T-helper 17 cell (primary cell): ENCODE measurements around the gene SLC24A4. TPM values are rescaled to one million over a fixed set of nuclear protein-coding genes. Genes with fewer than 3 reads are reported as not detected.

ENCODE experiments used
- ATAC-seq: fragments of 150-1000 bp; cut with Tn5 transposase; 2 replicates; pipeline ENCODE4 v1.10.0; 2021; ENCODE audit warnings: mild to moderate bottlenecking, moderate library complexity
- DNase-seq, 3 donors: peaks; one replicate each; pipeline versions ENCODE4 v3.0.0 to v3.0.0-alpha.2; 2020 to 2021
- H3K9me3 ChIP-seq: one replicate; pipeline ENCODE4 v1.7.0; 2013; ENCODE audit warnings: low read length, mild to moderate bottlenecking; ENCODE audit not compliant: control insufficient read depth, poor library complexity, severe bottlenecking
- H3K27ac Mint-ChIP-seq: one replicate; pipeline ENCODE4 v1.8.0; 2022; ENCODE audit warnings: mild to moderate bottlenecking, moderate library complexity, mixed read lengths
- H3K27me3 Mint-ChIP-seq: one replicate; pipeline ENCODE4 v1.8.0; 2022; ENCODE audit warnings: mixed read lengths
- H3K36me3 Mint-ChIP-seq: one replicate; pipeline ENCODE4 v1.8.0; 2022; ENCODE audit warnings: low read depth, mixed read lengths
- H3K4me1 Mint-ChIP-seq: one replicate; pipeline ENCODE4 v1.8.0; 2022; ENCODE audit warnings: mild to moderate bottlenecking, mixed read lengths
- H3K4me3 Mint-ChIP-seq: one replicate; pipeline ENCODE4 v1.8.0; 2022; ENCODE audit warnings: mild to moderate bottlenecking, moderate library complexity, mixed read lengths
- total RNA-seq, 4 donors: library from RNA in 2 of 4; stranded (reverse) in 2 of 4; gene quantifications; one replicate each; pipeline ENCODE4 v1.2.3 and lab custom pipeline; 2022 to 2026

Gene SLC24A4
- total RNA-seq, 2 donors from 2014 or later: 0.55 to 2.0 TPM

DNA sequence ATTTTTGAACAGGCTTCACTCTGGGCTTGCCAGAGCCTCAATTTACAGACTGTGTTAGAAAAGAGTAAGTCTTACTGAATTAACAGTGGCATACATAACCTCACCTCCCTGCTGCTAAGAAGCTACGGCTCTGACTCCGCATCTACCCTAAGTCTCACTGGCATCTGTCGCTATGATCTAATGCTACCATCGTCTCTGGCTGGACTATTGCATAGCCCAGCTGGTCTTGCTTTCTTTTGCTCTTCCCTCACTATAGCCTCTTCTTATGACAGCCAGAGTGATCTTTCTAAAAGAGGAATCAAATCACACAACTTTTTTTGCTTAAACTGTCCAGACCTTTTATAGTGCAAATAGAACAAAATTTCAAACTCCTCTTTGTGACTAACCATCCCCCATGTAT lies 81.1 kb downstream of the SLC24A4 start:
- no peak overlapping the region for H3K4me3 Mint-ChIP-seq

DNA sequence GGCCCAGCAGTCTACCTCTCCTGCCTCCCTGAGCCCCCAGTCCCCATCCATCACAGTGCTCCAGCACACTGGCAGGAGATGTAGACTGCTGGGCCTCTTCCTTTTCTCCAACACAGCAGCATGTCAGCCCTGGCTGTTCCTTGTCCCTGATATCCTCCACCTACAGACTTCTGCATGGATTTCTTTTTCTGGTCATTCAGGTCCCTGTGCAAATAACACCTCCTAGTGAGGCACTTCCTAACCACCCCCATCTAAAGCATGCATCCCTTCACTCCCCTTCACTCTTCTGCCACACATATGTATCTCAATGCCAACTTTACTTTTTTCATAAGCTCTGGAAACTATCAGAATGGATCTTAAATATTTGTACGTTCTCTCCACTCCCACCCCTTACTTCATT lies 81.5 kb downstream of the SLC24A4 start:
- Mint-ChIP-seq H3K27me3 (peaks cover 24% of the 10 kb centered on the region), H3K36me3 (peaks cover 5% of the 10 kb centered on the region), H3K4me1 (peaks cover 3% of the 10 kb centered on the region), H3K4me3 (no peak overlapping the region), H3K27ac (no peak overlapping the region)
- DNase-seq (no peak), ATAC-seq (no peak)
- no peaks in the 10 kb centered on the region for H3K9me3 ChIP-seq

More for the DNA sequence above, 81.1 kb downstream of the SLC24A4 start:
- H3K27ac Mint-ChIP-seq: no peak overlapping the region
- DNase-seq (no peak), ATAC-seq (no peak)
- H3K27me3 Mint-ChIP-seq: peaks cover 28% of the 10 kb centered on the region
- H3K4me1 Mint-ChIP-seq: peaks cover 3% of the 10 kb centered on the region
- H3K36me3 Mint-ChIP-seq: peaks cover 6% of the 10 kb centered on the region
- H3K9me3 ChIP-seq: no peaks in the 10 kb centered on the region

DNA sequence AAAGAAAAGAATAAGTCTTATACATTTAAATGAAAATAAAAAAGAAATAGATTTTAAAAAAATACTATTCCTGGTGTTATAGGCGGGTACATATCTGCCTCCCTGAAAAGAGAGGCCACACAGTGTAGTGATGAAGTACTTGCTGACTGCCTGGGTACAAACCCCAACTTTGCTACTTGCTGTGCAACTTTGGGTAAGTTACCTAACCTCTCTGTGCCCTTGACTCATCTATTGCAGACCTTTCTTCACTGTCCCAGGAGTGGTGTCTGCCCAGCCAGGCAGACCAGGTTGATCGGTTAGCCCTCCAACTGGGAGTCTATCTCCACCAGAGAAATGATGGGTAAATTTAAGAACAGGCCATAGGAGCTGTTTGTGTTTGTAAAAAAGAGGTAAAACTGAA lies 82.0 kb downstream of the SLC24A4 start:
- Mint-ChIP-seq H3K36me3 (peaks cover 2% of the 10 kb centered on the region), H3K27ac (no peak overlapping the region), H3K4me1 (peaks cover 3% of the 10 kb centered on the region), H3K4me3 (no peak overlapping the region), H3K27me3 (peaks cover 19% of the 10 kb centered on the region)
- ATAC-seq (no peak), DNase-seq (no peak)
- H3K9me3 ChIP-seq: no peaks in the 10 kb centered on the region

DNA sequence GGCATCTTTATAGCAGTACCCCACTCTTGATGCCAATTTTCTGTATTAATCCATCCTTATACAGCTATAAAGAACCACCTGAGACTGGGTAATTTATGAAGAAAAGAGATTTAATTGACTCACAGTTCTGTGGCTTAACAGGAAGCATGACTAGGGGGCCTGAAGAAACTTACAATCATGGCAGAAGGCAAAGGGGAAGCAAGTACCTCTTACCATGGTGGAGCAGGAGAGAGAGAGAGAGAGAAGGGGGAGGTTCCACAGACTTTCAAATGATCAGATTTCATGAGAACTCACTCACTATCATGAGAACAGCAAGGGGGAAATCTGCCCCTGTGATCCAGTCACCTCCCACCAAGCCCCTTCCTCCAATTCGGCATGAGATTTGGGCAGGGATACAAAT lies 84.4 kb downstream of the SLC24A4 start:
- no peaks in the 10 kb centered on the region for H3K9me3 ChIP-seq
- Mint-ChIP-seq H3K36me3 (peaks cover 2% of the 10 kb centered on the region), H3K27me3 (peaks cover 13% of the 10 kb centered on the region), H3K4me1 (no peaks in the 10 kb centered on the region), H3K27ac (no peak overlapping the region), H3K4me3 (no peak overlapping the region)
- DNase-seq (no peak), ATAC-seq (no peak)

DNA sequence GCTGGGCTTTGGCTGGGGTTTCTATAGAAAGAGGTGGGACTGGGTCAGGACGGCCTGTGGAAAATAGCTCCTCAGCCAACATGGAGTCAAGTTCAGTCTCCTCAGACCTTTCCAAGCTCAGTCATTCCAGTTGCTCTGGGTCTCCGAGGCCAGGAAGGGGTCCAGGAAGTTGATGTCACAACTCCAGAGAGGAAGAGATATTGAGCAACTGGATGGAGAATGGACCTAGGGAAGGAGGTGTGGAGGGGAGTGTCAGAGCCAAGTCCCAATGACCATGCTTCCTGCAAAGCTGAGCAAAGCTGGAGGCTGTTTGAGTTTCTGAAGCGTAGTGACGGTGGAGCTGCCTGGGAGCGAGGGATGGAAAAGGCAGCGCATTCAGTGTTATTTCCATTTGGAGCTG lies 86.1 kb downstream of the SLC24A4 start:
- Mint-ChIP-seq H3K4me1 (no peaks in the 10 kb centered on the region), H3K27me3 (peaks cover 30% of the 10 kb centered on the region), H3K27ac (no peak overlapping the region), H3K4me3 (no peak overlapping the region), H3K36me3 (peaks cover 9% of the 10 kb centered on the region)
- H3K9me3 ChIP-seq: no peaks in the 10 kb centered on the region
- ATAC-seq (no peak), DNase-seq (no peak)

DNA sequence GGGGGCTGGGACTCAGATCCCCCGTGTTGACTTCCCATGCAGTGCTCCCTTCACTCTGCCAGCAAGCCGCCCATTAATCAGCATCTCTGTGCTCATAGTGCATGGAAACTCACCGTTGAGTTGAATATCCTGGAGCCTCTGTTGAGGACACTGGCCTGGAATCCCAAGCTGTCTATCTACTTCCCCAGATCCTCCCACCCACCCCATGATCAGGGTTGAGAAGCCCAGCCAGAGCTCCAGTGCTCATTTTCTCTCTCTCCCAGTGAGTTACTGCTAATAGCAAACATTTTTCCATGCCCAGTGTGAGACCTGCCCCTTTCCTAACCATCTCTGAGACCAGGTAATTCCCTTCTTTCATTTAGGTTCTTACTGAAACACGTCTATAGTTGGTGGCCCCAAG lies 88.2 kb downstream of the SLC24A4 start:
- ATAC-seq (no peak), DNase-seq (no peak)
- H3K4me1 Mint-ChIP-seq: no peaks in the 10 kb centered on the region
- H3K4me3 Mint-ChIP-seq: no peak overlapping the region
- H3K27me3 Mint-ChIP-seq: peaks cover 33% of the 10 kb centered on the region
- no peaks in the 10 kb centered on the region for H3K9me3 ChIP-seq
- H3K36me3 Mint-ChIP-seq: peaks cover 7% of the 10 kb centered on the region
- H3K27ac Mint-ChIP-seq: no peak overlapping the region

DNA sequence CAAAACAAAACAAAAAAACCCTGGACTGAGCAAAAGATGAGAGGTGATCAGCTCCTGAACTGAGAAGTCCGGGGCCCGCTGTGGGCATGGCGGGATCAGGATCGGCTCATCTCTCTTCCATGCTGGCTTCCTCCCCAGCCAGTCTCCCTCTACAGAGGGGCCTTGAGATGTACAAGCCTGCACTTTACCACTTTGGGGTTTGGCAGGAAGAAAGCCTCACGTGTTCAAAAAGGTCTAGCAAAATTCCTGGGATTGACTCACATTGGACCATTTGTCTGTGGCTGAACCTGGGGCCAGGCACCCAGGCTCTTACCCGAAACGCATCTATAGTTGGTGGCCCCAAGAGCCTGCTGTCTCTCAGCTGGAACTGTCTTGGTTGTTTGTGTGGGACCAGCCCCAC lies 89.0 kb downstream of the SLC24A4 start:
- Mint-ChIP-seq H3K4me3 (no peak overlapping the region), H3K4me1 (no peaks in the 10 kb centered on the region), H3K36me3 (peaks cover 7% of the 10 kb centered on the region), H3K27ac (no peak overlapping the region), H3K27me3 (peaks cover 33% of the 10 kb centered on the region)
- ATAC-seq (no peak), DNase-seq (no peak)
- no peaks in the 10 kb centered on the region for H3K9me3 ChIP-seq

DNA sequence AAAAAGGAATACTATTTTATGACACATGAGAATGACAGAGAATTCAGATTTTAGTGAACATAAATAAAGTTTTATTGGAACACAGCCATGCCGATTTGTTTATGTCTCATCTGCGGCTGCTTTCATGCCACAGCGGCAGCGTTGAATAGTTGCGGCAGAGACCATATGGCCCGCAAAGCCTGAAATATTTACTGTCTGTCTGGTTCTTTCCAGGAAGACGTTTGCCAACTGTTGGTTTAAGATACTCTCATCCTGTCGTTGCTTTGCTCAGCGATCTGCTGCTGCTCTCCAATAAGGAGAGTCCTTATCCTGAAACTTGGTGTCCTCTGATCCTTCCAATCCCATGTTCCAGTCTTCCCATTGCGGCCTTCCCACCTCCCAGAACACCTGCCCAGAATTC lies 89.9 kb downstream of the SLC24A4 start:
- H3K27ac Mint-ChIP-seq: no peak overlapping the region
- DNase-seq (no peak), ATAC-seq (no peak)
- no peak overlapping the region for H3K4me3 Mint-ChIP-seq
- H3K36me3 Mint-ChIP-seq: peaks cover 7% of the 10 kb centered on the region
- H3K27me3 Mint-ChIP-seq: peaks cover 33% of the 10 kb centered on the region
- H3K9me3 ChIP-seq: no peaks in the 10 kb centered on the region
- H3K4me1 Mint-ChIP-seq: no peaks in the 10 kb centered on the region

DNA sequence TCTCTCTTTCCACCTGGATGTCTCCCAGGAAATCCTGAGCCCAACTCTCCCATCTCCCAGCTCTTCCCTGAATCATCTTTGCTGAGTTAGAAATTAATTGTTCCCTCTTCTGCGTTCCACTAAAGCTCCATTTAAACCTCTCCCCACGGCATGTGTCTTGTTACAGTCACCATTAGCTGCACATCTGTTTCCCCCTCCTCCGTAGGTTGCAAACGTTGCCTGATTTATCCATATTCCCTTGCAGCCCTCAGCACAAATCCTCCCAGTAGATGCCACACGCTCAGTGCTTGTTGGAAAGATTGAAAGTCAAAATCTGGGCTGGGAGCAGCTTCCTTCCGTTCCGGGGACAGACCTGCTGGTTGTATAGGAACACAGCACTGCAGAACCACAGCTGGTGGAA lies 90.4 kb downstream of the SLC24A4 start:
- Mint-ChIP-seq H3K4me1 (no peaks in the 10 kb centered on the region), H3K4me3 (no peak overlapping the region), H3K27me3 (peaks cover 33% of the 10 kb centered on the region), H3K36me3 (peaks cover 7% of the 10 kb centered on the region), H3K27ac (no peak overlapping the region)
- DNase-seq (no peak), ATAC-seq (no peak)
- H3K9me3 ChIP-seq: no peaks in the 10 kb centered on the region

DNA sequence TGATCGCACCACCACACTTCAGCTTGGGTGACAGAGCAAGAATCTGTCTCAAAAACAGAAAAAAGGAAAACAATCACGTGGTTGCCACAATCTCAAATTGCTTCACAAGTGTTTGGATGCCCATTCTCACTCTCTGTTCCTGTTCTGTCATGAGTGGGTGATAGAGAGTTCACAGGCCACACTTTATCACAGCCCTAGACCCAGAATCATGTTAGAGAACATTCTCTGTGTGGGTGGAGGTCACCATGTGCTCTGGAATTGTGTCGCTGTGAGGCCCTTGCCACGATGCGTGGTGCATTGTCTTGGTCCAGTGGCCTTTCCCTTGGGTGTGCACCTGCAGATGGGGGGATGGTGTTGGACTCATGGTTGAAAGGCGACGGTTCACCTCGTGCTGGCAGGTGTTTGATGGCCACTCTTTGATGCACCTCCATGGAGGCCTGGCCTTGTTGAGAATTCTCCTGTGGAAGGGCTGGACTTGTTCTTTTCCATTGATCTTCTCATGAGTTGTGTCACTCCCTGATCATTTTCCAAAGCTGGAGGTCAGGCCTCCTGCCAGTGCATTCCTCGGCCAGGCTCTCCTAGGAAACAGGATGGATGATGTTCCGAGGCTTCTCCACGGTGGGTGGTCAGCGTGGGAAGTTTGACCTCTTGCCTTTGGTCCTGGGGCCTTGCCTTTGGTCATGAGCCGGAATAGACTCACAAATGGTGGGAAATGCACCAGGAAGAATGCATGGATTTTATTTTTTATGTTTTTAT lies 91.9 kb downstream of the SLC24A4 start:
- DNase-seq: no peak
- H3K9me3 ChIP-seq: no peaks in the 10 kb centered on the region
- no peak for ATAC-seq
- no peak overlapping the region for H3K4me3 Mint-ChIP-seq
- no peaks in the 10 kb centered on the region for H3K4me1 Mint-ChIP-seq
- H3K27me3 Mint-ChIP-seq: peaks cover 41% of the 10 kb centered on the region
- peaks cover 7% of the 10 kb centered on the region for H3K36me3 Mint-ChIP-seq
- no peak overlapping the region for H3K27ac Mint-ChIP-seq

DNA sequence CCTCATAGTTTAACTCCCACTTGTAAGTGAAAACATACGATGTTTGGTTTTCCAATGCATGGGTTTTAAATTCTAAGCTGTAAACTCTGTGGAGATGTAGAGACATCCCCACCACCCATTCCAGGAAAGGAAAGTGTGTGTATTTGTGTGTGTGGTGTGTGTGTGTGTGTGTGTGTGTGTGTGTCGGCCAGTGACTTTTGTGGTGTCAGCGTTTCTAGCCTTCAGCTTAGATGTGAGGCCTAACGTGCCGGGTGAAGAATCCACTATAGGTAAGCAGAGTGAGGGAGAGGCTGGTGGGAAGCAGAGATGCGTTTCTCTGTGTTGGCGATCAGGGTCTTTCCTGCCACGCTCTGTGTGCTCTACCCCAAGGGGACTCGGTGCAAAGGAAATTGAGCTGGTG lies 93.0 kb downstream of the SLC24A4 start:
- Mint-ChIP-seq H3K27ac (no peak overlapping the region), H3K4me3 (no peak overlapping the region), H3K4me1 (no peaks in the 10 kb centered on the region), H3K36me3 (peaks cover 7% of the 10 kb centered on the region), H3K27me3 (peaks cover 41% of the 10 kb centered on the region)
- no peak for DNase-seq
- no peak for ATAC-seq
- H3K9me3 ChIP-seq: no peaks in the 10 kb centered on the region

DNA sequence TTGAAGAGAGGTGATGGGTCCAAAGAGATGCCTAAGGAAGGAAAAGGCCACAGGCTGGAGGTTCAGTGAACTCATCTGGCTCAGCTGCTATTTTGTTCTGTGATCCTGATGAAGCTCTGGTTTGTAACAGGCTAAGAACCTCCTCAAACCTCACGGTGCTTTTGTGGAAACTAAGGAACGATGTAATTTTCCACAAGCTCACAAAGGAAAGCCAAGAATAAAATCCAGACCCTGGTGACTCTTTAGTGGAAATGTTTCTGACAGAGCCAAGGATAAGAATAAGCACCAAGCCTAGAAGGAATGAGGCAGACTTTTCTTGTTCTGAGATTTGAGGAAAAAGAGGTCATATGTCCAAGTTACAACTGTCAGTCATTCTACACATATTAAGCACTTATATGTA lies 93.6 kb downstream of the SLC24A4 start:
- H3K4me3 Mint-ChIP-seq: no peak overlapping the region

DNA sequence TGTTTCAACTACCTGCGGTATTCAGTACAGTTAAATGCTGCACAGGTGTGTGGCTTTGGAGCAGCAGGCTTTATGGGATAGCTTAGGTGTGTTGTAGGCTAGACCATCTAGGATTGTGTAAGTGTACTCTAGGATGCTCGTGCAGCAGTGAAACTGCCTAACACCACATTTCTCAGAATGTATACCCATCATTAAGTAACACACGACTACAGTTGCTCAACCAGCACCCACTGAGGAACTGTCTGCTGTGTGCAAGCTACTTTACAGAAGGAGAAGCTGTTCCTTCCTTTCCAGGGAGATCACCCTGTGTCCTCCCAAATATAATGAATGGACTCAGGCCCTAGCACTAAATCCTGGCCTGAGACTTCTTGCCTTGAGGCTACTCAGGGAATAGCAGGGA lies 94.8 kb downstream of the SLC24A4 start:
- H3K9me3 ChIP-seq: no peaks in the 10 kb centered on the region
- H3K36me3 Mint-ChIP-seq: peaks cover 5% of the 10 kb centered on the region
- no peak for ATAC-seq
- H3K4me3 Mint-ChIP-seq: no peak overlapping the region
- no peak overlapping the region for H3K27ac Mint-ChIP-seq
- no peak for DNase-seq
- no peaks in the 10 kb centered on the region for H3K4me1 Mint-ChIP-seq
- peaks cover 24% of the 10 kb centered on the region for H3K27me3 Mint-ChIP-seq

More for the DNA sequence above, 93.6 kb downstream of the SLC24A4 start:
- ATAC-seq: no peak
- Mint-ChIP-seq H3K27me3 (peaks cover 36% of the 10 kb centered on the region), H3K27ac (no peak overlapping the region), H3K36me3 (peaks cover 7% of the 10 kb centered on the region), H3K4me1 (no peaks in the 10 kb centered on the region)
- H3K9me3 ChIP-seq: no peaks in the 10 kb centered on the region
- DNase-seq: no peak

DNA sequence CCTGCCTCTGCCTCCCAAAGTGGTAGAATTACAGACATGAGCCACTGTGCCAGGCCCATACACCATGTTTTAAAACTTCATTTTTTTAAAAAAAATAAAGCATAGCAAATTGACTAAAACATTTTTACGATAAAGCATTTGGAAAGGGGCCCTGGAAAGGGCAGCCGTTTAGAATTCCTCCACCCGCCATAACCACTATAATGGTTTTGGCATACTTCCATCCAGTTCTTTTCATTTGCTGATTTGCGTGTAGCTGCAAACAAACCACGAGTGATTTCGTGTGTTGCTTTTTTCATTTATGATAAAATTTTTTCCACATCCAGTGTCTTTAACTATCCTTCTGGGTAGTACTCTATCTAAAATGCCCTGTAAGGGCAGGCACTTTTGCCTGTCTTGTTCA lies 98.8 kb downstream of the SLC24A4 start:
- Mint-ChIP-seq H3K27me3 (peaks cover 8% of the 10 kb centered on the region), H3K4me3 (no peak overlapping the region), H3K27ac (no peak overlapping the region), H3K36me3 (no peaks in the 10 kb centered on the region), H3K4me1 (peaks cover 6% of the 10 kb centered on the region)
- H3K9me3 ChIP-seq: no peaks in the 10 kb centered on the region
- ATAC-seq (no peak), DNase-seq (no peak)
